ENCODE measurements around the gene BCAT1.

The BCAT1 gene

DNA sequence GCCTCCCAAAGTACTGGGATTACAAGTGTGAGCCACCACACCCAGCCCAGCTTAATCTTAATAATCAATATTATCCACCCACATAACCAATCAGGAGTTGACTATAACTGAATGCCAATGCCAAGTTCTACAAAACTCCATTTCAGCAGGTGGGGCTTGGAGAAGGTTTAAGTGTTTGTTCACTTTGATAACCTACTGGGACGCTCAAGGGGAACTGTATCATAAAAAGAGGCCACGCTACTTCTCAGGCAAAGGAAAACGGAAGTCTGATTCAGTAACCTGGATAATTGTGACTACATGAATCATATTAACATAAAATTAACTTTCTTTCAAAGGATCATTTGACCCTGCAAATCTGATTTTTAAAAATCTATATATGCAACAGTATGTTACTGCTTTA lies 179.2 kb downstream of the BCAT1 start:
- DNase-seq (ENCODE audit: low read depth): no peak

DNA sequence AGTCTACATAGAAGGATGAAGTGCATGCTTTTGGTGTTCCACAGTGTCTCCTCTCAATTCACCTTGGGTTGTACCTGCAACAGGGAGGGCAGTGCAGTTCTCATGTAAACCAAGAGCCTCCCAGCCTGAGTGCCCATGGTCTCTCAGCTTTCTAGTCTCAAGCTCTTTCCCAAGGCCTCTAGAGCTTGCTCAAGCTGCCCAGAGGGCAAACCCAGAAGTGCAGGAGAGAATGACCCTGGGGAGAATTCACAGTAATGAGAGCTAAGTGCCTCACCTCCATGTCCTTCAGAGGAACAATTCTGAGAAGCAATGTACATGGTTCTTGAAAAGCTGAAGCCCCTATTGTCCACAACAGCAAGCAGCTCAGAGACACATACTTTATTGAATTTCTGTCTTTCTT lies 180.5 kb downstream of the BCAT1 start:
- no peak for DNase-seq (ENCODE audit: low read depth)

DNA sequence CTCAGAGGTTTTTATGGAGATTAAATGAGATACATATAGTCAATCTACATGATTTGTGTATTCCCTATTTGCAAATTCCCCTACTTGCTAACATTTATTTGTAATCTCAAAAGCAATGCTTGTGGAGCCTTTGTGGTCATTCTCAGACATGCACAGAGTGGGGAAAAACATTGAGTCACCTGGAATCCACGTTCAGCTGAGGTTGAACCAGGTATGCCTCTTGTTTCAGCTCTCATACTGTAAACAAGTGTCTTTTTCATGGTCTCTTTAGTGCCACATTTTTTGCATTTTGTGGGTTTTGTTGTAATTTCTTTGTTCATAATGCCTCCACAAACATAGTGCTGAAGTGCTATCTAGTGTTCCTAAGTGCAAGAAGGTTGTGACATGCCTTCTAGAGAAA lies 181.9 kb downstream of the BCAT1 start:
- DNase-seq (ENCODE audit: low read depth): no peak

DNA sequence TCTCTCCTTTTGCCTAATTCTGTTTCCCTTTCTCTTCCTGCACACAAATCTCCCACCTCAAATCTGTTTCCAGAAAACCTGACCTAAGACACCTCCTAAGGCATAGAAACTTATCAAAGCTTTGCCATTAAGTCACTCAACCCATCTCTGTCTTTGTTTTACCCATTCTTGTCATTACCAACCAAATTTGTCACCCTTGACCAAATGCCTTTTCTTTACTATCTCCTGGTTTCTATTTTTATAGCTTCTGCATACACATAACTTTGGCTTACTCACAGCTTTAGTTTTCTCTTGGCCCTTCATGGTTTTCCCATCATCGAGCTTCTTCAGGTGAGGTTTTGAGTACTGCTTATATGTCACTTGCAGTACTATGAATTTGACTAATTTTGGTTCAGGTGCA lies 184.2 kb downstream of the BCAT1 start:
- DNase-seq (ENCODE audit: low read depth): no peak

DNA sequence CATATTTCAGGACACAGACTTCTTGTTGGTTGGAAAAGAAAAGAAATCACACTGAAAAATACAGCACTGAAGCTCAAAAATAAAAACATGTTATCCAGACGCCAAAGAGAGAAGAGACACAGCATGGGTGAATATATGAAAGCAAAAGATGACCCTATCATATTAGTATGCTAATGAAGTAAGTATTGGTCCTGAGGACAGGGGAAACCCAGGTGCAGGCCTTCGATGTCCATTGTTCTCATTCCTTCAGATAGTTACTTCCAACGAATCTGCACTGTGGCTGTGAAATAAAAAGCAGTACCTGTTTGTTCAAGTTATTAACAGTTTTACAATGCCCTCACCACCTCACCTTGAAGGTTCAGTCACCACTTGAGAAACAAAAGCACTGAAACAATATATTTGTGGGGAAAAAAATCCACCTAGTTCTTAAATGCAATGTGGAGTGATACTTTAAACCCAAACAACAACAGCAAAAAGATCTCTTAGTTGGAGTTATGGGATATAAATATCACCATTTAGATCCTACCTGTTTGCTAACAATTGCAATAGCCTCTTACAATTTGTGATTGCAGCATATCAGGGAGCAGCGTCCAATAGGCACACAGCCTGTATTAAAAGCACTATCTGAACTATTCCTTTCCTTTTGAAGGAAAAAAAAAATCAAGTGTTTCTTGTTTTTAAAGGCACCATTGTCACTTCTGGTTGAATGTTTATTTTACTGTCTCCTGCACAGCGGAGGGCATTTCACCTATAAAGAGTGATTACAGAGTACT lies 188.1 kb downstream of the BCAT1 start:
- no peak for DNase-seq (ENCODE audit: low read depth)

DNA sequence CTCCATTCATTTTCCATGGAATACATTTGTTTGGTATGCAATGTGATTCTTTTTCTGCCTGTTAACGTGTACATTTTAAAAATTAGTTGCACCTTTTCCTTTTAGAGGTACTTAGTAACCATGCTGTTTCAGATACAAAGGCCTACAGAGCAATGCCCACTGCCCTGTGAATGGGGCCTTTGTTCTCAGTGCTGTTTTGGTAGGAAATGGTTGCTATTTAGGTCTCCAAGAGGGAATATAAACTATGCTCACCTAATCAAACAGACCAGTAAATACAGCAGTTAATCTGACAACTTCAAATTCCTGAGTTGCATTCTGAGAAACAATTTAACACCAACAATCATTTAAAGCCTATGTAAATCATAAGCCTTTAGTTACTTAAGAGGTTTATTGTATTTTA lies 188.7 kb downstream of the BCAT1 start:
- DNase-seq (ENCODE audit: low read depth): no peak

All from ELR (cell line).